ENCODE data around the gene WDR77. TPM values are rescaled to one million over a fixed set of nuclear protein-coding genes. Genes with fewer than 3 reads are reported as not detected.

Gene WDR77
- total and polyA plus RNA-seq, 5 donors from 2014 or later, result 15.7 to 36.9 (median 34.3) TPM

- Mint-ChIP-seq H3K27me3 (no peaks in the 10 kb centered on the region), H3K4me3 (no peak overlapping the region), H3K27ac (no peak overlapping the region), H3K4me1 (peaks cover 4 to 33% (median 26%) of the 10 kb centered on the region in 4 donors), H3K36me3 (peaks cover 55% of the 10 kb centered on the region), H3K9me3 (peaks cover 0 to 2% (median 0%) of the 10 kb centered on the region in 7 donors)
- H3K9me3 ChIP-seq (ENCODE audit: control insufficient read depth in 2 of 2, low read length in 2 of 2), result no peaks in the 10 kb centered on the region
- H3K27ac ChIP-seq (ENCODE audit: insufficient read depth, low read length, poor library complexity, severe bottlenecking), result no peak overlapping the region
- no peak for DNase-seq
- no peak overlapping the region for H3K4me3 ChIP-seq (ENCODE audit: low read depth, low read length)
- no peaks in the 10 kb centered on the region for H3K4me1 ChIP-seq (ENCODE audit: control insufficient read depth, insufficient read depth, low read length, poor library complexity, severe bottlenecking)
- no peak for ATAC-seq (ENCODE audit: low read depth in 2 of 2)
- no peaks in the 10 kb centered on the region for H3K27me3 ChIP-seq (ENCODE audit: control insufficient read depth, insufficient read depth, low read length)
- H3K36me3 ChIP-seq (ENCODE audit: control insufficient read depth, insufficient read depth, low read length), result peaks cover 68% of the 10 kb centered on the region
Measured at GRCh38 chr1:111461765-111462164, 12.7 kb upstream of the WDR77 start.

GRCh38 chr1:111455642-111456031 lies 6.6 kb upstream of the WDR77 start:
- Histone ChIP-seq H3K4me3 (ENCODE audit: low read depth, low read length) (no peak overlapping the region), H3K9me3 (ENCODE audit: control insufficient read depth in 2 of 2, low read length in 2 of 2) (no peaks in the 10 kb centered on the region), H3K4me1 (ENCODE audit: control insufficient read depth, insufficient read depth, low read length, poor library complexity, severe bottlenecking) (peaks cover 39% of the 10 kb centered on the region), H3K36me3 (ENCODE audit: control insufficient read depth, insufficient read depth, low read length) (peaks cover 77% of the 10 kb centered on the region), H3K27ac (ENCODE audit: insufficient read depth, low read length, poor library complexity, severe bottlenecking) (peak overlapping the region; percentile 25), H3K27me3 (ENCODE audit: control insufficient read depth, insufficient read depth, low read length) (no peaks in the 10 kb centered on the region)
- H3K9me3 Mint-ChIP-seq, result peaks cover 0 to 2% (median 0%) of the 10 kb centered on the region in 7 donors
- H3K4me1 Mint-ChIP-seq, result peaks cover 40 to 70% (median 57%) of the 10 kb centered on the region in 4 donors
- peak overlapping the region in 2 of 4 donors; percentile 7 to 99 for H3K4me3 Mint-ChIP-seq
- peak overlapping the region in 2 of 3 donors; percentile 67 to 82 for H3K27ac Mint-ChIP-seq
- H3K36me3 Mint-ChIP-seq, result peaks cover 46% of the 10 kb centered on the region
- no peaks in the 10 kb centered on the region for H3K27me3 Mint-ChIP-seq
- ATAC-seq (ENCODE audit: low read depth in 2 of 2) (no peak), DNase-seq (no peak)

GRCh38 chr1:111454859-111455641 lies 6.0 kb upstream of the WDR77 start:
- peaks cover 71% of the 10 kb centered on the region for H3K36me3 ChIP-seq (ENCODE audit: control insufficient read depth, insufficient read depth, low read length)
- ATAC-seq (ENCODE audit: low read depth in 2 of 2) (no peak), DNase-seq (peak in 1 of 3 donors; percentile 82)
- H3K4me3 ChIP-seq (ENCODE audit: low read depth, low read length), result peak overlapping the region; percentile 30
- Mint-ChIP-seq H3K27me3 (no peaks in the 10 kb centered on the region), H3K27ac (peak overlapping the region; percentile 67 to 82 (median 74)), H3K36me3 (peaks cover 44% of the 10 kb centered on the region), H3K4me3 (peak overlapping the region in 3 of 4 donors; percentile 33 to 99 (median 35)), H3K9me3 (peaks cover 0 to 2% (median 0%) of the 10 kb centered on the region in 7 donors), H3K4me1 (peaks cover 39 to 76% (median 59%) of the 10 kb centered on the region in 4 donors)
- H3K4me1 ChIP-seq (ENCODE audit: control insufficient read depth, insufficient read depth, low read length, poor library complexity, severe bottlenecking), result peaks cover 45% of the 10 kb centered on the region
- H3K9me3 ChIP-seq (ENCODE audit: control insufficient read depth in 2 of 2, low read length in 2 of 2), result no peaks in the 10 kb centered on the region
- H3K27ac ChIP-seq (ENCODE audit: insufficient read depth, low read length, poor library complexity, severe bottlenecking), result peak overlapping the region; percentile 25
- no peaks in the 10 kb centered on the region for H3K27me3 ChIP-seq (ENCODE audit: control insufficient read depth, insufficient read depth, low read length)

GRCh38 chr1:111453706-111454105 lies 4.7 kb upstream of the WDR77 start:
- H3K4me3 ChIP-seq (ENCODE audit: low read depth, low read length), result peak overlapping the region; percentile 28
- no peaks in the 10 kb centered on the region for H3K9me3 ChIP-seq (ENCODE audit: control insufficient read depth in 2 of 2, low read length in 2 of 2)
- Mint-ChIP-seq H3K27me3 (no peaks in the 10 kb centered on the region), H3K4me1 (peaks cover 46 to 87% (median 61%) of the 10 kb centered on the region in 4 donors), H3K4me3 (peak overlapping the region; percentile 6 to 99 (median 42)), H3K9me3 (peaks cover 0 to under 1% (median 0%) of the 10 kb centered on the region in 7 donors), H3K27ac (peak overlapping the region in 1 of 3 donors; percentile 38), H3K36me3 (peaks cover 45% of the 10 kb centered on the region)
- ATAC-seq (ENCODE audit: low read depth in 2 of 2) (no peak), DNase-seq (no peak)
- H3K4me1 ChIP-seq (ENCODE audit: control insufficient read depth, insufficient read depth, low read length, poor library complexity, severe bottlenecking), result peaks cover 50% of the 10 kb centered on the region
- no peak overlapping the region for H3K27ac ChIP-seq (ENCODE audit: insufficient read depth, low read length, poor library complexity, severe bottlenecking)
- peaks cover 58% of the 10 kb centered on the region for H3K36me3 ChIP-seq (ENCODE audit: control insufficient read depth, insufficient read depth, low read length)
- H3K27me3 ChIP-seq (ENCODE audit: control insufficient read depth, insufficient read depth, low read length), result no peaks in the 10 kb centered on the region

- peaks cover 60% of the 10 kb centered on the region for H3K4me1 ChIP-seq (ENCODE audit: control insufficient read depth, insufficient read depth, low read length, poor library complexity, severe bottlenecking)
- Mint-ChIP-seq H3K27ac (peak overlapping the region in 1 of 3 donors; percentile 58), H3K4me3 (peak overlapping the region in 2 of 4 donors; percentile 52 to 99), H3K4me1 (peaks cover 53 to 89% (median 65%) of the 10 kb centered on the region in 4 donors), H3K9me3 (no peaks in the 10 kb centered on the region), H3K27me3 (no peaks in the 10 kb centered on the region), H3K36me3 (peaks cover 40% of the 10 kb centered on the region)
- no peak for ATAC-seq (ENCODE audit: low read depth in 2 of 2)
- peaks cover 47% of the 10 kb centered on the region for H3K36me3 ChIP-seq (ENCODE audit: control insufficient read depth, insufficient read depth, low read length)
- no peaks in the 10 kb centered on the region for H3K27me3 ChIP-seq (ENCODE audit: control insufficient read depth, insufficient read depth, low read length)
- H3K4me3 ChIP-seq (ENCODE audit: low read depth, low read length), result peak overlapping the region; percentile 35
- no peaks in the 10 kb centered on the region for H3K9me3 ChIP-seq (ENCODE audit: control insufficient read depth in 2 of 2, low read length in 2 of 2)
- no peak for DNase-seq
- no peak overlapping the region for H3K27ac ChIP-seq (ENCODE audit: insufficient read depth, low read length, poor library complexity, severe bottlenecking)
Measured at GRCh38 chr1:111452581-111452980, 3.5 kb upstream of the WDR77 start.

- peak overlapping the region; percentile 89 for H3K27ac ChIP-seq (ENCODE audit: insufficient read depth, low read length, poor library complexity, severe bottlenecking)
- ATAC-seq (ENCODE audit: low read depth in 2 of 2) (no peak), DNase-seq (no peak)
- H3K4me3 Mint-ChIP-seq, result peak overlapping the region; percentile 99 to 100 (median 100)
- no peaks in the 10 kb centered on the region for H3K27me3 Mint-ChIP-seq
- H3K9me3 Mint-ChIP-seq, result no peaks in the 10 kb centered on the region
- peaks cover 69% of the 10 kb centered on the region for H3K4me1 ChIP-seq (ENCODE audit: control insufficient read depth, insufficient read depth, low read length, poor library complexity, severe bottlenecking)
- H3K4me1 Mint-ChIP-seq, result peaks cover 56 to 94% (median 74%) of the 10 kb centered on the region in 4 donors
- H3K4me3 ChIP-seq (ENCODE audit: low read depth, low read length), result peak overlapping the region; percentile 92
- peaks cover 31% of the 10 kb centered on the region for H3K36me3 Mint-ChIP-seq
- no peaks in the 10 kb centered on the region for H3K27me3 ChIP-seq (ENCODE audit: control insufficient read depth, insufficient read depth, low read length)
- peak overlapping the region; percentile 80 to 100 (median 99) for H3K27ac Mint-ChIP-seq
- H3K9me3 ChIP-seq (ENCODE audit: control insufficient read depth in 2 of 2, low read length in 2 of 2), result no peaks in the 10 kb centered on the region
- H3K36me3 ChIP-seq (ENCODE audit: control insufficient read depth, insufficient read depth, low read length), result peaks cover 28% of the 10 kb centered on the region
Measured at GRCh38 chr1:111450185-111450584, 1.1 kb upstream of the WDR77 start.

GRCh38 chr1:111449703-111450017 lies 604 bp upstream of the WDR77 start:
- Histone ChIP-seq H3K4me1 (ENCODE audit: control insufficient read depth, insufficient read depth, low read length, poor library complexity, severe bottlenecking) (peaks cover 64% of the 10 kb centered on the region), H3K27ac (ENCODE audit: insufficient read depth, low read length, poor library complexity, severe bottlenecking) (peak overlapping the region; percentile 89), H3K27me3 (ENCODE audit: control insufficient read depth, insufficient read depth, low read length) (no peaks in the 10 kb centered on the region), H3K9me3 (ENCODE audit: control insufficient read depth in 2 of 2, low read length in 2 of 2) (no peaks in the 10 kb centered on the region), H3K4me3 (ENCODE audit: low read depth, low read length) (peak overlapping the region; percentile 92), H3K36me3 (ENCODE audit: control insufficient read depth, insufficient read depth, low read length) (peaks cover 27% of the 10 kb centered on the region)
- Mint-ChIP-seq H3K27me3 (no peaks in the 10 kb centered on the region), H3K27ac (peak overlapping the region; percentile 99 to 100 (median 100)), H3K36me3 (peaks cover 25% of the 10 kb centered on the region), H3K4me1 (peaks cover 51 to 89% (median 71%) of the 10 kb centered on the region in 4 donors), H3K9me3 (no peaks in the 10 kb centered on the region), H3K4me3 (peak overlapping the region; percentile 99 to 100 (median 100))
- ATAC-seq (ENCODE audit: low read depth in 2 of 2), result no peak
- no peak for DNase-seq
